Stimulated activated CD8-positive, alpha-beta memory T cell treated with anti-CD3 and anti-CD28 coated beads, Interleukin-7, amount 100 ng/mL, for 48 hours (primary cell): Measurements from ENCODE around the gene OR8B3.
"Not testable (repeated sequence)": the region's sequence is repeated elsewhere in the genome, so short reads cannot be mapped to it uniquely, and the experiment has no call there.

Source experiments
- DNase-seq, 2 donors: peaks; one replicate each; pipeline ENCODE4 v3.0.0-alpha.2; 2020; ENCODE audit warnings: low read depth in 1 of 2; ENCODE audit errors: extremely low read depth in 1 of 2

The OR8B3 gene

GRCh38 chr11:124398924-124399323 is at the start of gene OR8B3:
Gene OR8B3, minus strand, starts transcription at chr11:124399024. Its CDS starts 1,673 bp downstream, at chr11:124397351.
- DNase-seq: no peak

- DNase-seq: no peak
Observed at GRCh38 chr11:124446916-124447315, 48.1 kb upstream of the OR8B3 start.

GRCh38 chr11:124445646-124446150 is 46.9 kb upstream of the OR8B3 start, which contains the start of gene OR8B8:
Gene OR8B8, minus strand, starts transcription at chr11:124445696. Its CDS starts 4,611 bp downstream, at chr11:124441085.
- no peak for DNase-seq

GRCh38 chr11:124442847-124443246 is 44.0 kb upstream of the OR8B3 start:
- DNase-seq: no peak

GRCh38 chr11:124442442-124442841 is 43.6 kb upstream of the OR8B3 start:
- DNase-seq: no peak

- no peak for DNase-seq
Observed at GRCh38 chr11:124441519-124441918, 42.7 kb upstream of the OR8B3 start.

GRCh38 chr11:124441081-124441480 is 42.3 kb upstream of the OR8B3 start:
- DNase-seq: no peak

GRCh38 chr11:124440608-124441007 is 41.8 kb upstream of the OR8B3 start:
- DNase-seq: no peak

GRCh38 chr11:124434699-124435098 is 35.9 kb upstream of the OR8B3 start:
- DNase-seq: no peak

- no peak for DNase-seq
Observed at GRCh38 chr11:124429599-124429998, 30.8 kb upstream of the OR8B3 start.

- DNase-seq: no peak
Observed at GRCh38 chr11:124424384-124424921, 25.6 kb upstream of the OR8B3 start, which contains the start of gene OR8B4. Gene OR8B4, minus strand, starts transcription at chr11:124424871. Its CDS starts 0 bp downstream, at chr11:124424871.

GRCh38 chr11:124421043-124421442 is 22.2 kb upstream of the OR8B3 start:
- DNase-seq: no peak

- no peak for DNase-seq
Observed at GRCh38 chr11:124415356-124415923, 16.6 kb upstream of the OR8B3 start.

- no peak for DNase-seq
Observed at GRCh38 chr11:124409906-124410305, 11.1 kb upstream of the OR8B3 start.

GRCh38 chr11:124405581-124405980 is 6.8 kb upstream of the OR8B3 start:
- no peak for DNase-seq

- not testable (repeated sequence) for DNase-seq
Observed at GRCh38 chr11:124403186-124403585, 4.4 kb upstream of the OR8B3 start.

- peak in 1 of 2 donors; percentile 37 for DNase-seq
Observed at GRCh38 chr11:124402326-124402922, 3.6 kb upstream of the OR8B3 start.

- DNase-seq: not testable (repeated sequence)
Observed at GRCh38 chr11:124396847-124397246, 2.0 kb downstream of the OR8B3 start.

- DNase-seq: no peak
Observed at GRCh38 chr11:124394408-124394807, 4.4 kb downstream of the OR8B3 start.

GRCh38 chr11:124384399-124384798 is 14.4 kb downstream of the OR8B3 start, which contains the start of gene OR8B2:
Gene OR8B2, minus strand, starts transcription at chr11:124384499. Its CDS starts 1,156 bp downstream, at chr11:124383343.
- DNase-seq: no peak

GRCh38 chr11:124382857-124383256 is 16.0 kb downstream of the OR8B3 start:
- not testable (repeated sequence) for DNase-seq

- no peak for DNase-seq
Observed at GRCh38 chr11:124380585-124380984, 18.2 kb downstream of the OR8B3 start.
